ENCODE measurements around the gene ADORA2A. TPM values are rescaled to one million over a fixed set of nuclear protein-coding genes. Genes with fewer than 3 reads are reported as not detected.

Gene ADORA2A
- total and polyA plus RNA-seq, 2 of the 13 experiments (the other 11 are each of a cell fraction or from before 2014, with no cell fraction given), result 3.3 to 5.0 TPM

DNA sequence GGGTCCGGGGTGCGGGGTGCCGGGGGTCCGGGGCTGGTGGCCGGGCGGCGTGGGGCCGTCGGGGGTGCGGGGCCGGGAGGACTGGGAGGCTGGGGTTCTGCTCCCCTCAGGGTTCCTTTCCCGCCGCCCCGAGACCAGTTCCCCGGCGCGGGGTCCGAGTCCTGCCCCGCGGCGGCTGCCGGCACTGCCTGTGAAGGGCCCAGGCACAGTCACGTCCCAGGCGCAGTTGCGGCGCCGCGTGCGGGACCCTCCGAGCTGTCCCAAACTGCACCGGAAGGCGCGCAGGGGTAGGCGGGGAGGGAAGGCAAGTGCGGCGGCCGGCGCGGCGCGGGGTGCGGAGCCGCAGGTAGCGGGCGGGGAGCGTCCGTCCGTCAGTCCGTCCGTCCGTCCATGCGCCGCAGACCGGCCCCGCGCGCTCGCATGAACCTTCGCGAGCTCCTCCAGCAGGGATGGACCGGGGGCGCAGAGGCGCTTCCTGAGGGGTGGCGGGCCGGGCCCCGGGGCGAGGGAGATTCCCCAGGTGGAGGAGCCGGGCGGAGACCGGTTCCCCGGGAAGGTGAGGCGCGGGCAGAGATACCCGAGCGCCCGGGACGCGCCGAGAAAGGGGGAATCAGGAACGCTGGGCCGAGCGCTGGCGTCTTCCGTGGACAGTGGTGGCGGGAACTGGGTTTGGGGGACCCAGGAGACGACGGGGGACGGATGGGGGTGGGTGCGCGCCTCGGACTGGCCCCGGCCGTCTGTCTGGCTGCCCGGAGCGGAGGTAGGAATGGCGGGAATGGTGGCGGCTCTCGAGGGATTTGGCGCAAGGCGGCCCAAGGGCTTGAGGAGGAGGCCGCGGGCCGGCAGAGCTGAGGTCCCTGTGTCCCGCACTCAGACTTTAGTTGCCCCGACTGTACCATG is 3.1 kb upstream of the ADORA2A start (continued):
- TF ChIP-seq, protein P1, sequence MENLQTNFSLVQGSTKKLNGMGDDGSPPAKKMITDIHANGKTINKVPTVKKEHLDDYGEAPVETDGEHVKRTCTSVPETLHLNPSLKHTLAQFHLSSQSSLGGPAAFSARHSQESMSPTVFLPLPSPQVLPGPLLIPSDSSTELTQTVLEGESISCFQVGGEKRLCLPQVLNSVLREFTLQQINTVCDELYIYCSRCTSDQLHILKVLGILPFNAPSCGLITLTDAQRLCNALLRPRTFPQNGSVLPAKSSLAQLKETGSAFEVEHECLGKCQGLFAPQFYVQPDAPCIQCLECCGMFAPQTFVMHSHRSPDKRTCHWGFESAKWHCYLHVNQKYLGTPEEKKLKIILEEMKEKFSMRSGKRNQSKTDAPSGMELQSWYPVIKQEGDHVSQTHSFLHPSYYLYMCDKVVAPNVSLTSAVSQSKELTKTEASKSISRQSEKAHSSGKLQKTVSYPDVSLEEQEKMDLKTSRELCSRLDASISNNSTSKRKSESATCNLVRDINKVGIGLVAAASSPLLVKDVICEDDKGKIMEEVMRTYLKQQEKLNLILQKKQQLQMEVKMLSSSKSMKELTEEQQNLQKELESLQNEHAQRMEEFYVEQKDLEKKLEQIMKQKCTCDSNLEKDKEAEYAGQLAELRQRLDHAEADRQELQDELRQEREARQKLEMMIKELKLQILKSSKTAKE (CRISPR knock-in tag; IDR thresholded peaks at IDR 0.05; ENCODE audit: borderline replicate concordance), result 0 out of 2 replicates have a peak, but pooled peaks have one; percentile 14
- TF ChIP-seq NR1H2 (CRISPR knock-in tag; IDR thresholded peaks at IDR 0.05; ENCODE audit: borderline replicate concordance, low read depth) (no peak), CBX2 (IDR thresholded peaks at IDR 0.05; ENCODE audit: low read depth, low read length) (no peak), CBX2 (CRISPR knock-in tag; IDR thresholded peaks at IDR 0.05; ENCODE audit: low read depth) (no peak), HNRNPLL (IDR thresholded peaks at IDR 0.05; ENCODE audit: low read depth, low read length, poor library complexity, severe bottlenecking) (peak; percentile 81), ZNF530 (CRISPR knock-in tag; IDR thresholded peaks at IDR 0.05; ENCODE audit: low read depth) (0 out of 2 replicates have a peak, but pooled peaks have one; percentile 19), BCL6 (CRISPR knock-in tag; IDR thresholded peaks at IDR 0.05) (no peak), KDM5A (IDR thresholded peaks at IDR 0.05; ENCODE audit: borderline replicate concordance, low read length) (no peak), ZNF234 (CRISPR knock-in tag; conservative IDR thresholded peaks at IDR 0.05) (no peak; the same call in 1 of the 2 replicates), MED1 (CRISPR knock-in tag; IDR thresholded peaks at IDR 0.05) (no peak), KDM6A (CRISPR knock-in tag; IDR thresholded peaks at IDR 0.05; ENCODE audit: low read depth) (no peak), DR1 (CRISPR knock-in tag; IDR thresholded peaks at IDR 0.05) (no peak), KDM1A (CRISPR knock-in tag; IDR thresholded peaks at IDR 0.05) (no peak), NFIB (CRISPR knock-in tag; IDR thresholded peaks at IDR 0.05; ENCODE audit: borderline replicate concordance) (no peak), HNF4G (IDR thresholded peaks at IDR 0.05; ENCODE audit: borderline replicate concordance, low read depth, low read length) (no peak), HNF4G (CRISPR knock-in tag; IDR thresholded peaks at IDR 0.05; ENCODE audit: borderline replicate concordance, low read depth) (0 out of 2 replicates have a peak, but pooled peaks have one; percentile 30), HDAC2 (CRISPR knock-in tag; IDR thresholded peaks at IDR 0.05) (0 out of 2 replicates have a peak, but pooled peaks have one; percentile 18)
- TF ChIP-seq, protein P2, sequence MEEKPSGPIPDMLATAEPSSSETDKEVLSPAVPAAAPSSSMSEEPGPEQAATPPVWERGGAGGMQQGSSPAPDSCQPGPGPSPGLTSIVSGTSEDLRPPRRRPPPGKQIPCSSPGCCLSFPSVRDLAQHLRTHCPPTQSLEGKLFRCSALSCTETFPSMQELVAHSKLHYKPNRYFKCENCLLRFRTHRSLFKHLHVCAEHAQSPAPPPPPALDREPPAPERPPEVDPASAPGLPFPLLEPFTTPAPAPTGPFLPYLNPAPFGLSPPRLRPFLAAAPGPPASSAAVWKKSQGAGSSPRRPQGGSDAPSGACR (CRISPR knock-in tag; IDR thresholded peaks at IDR 0.05), result 0 out of 2 replicates have a peak, but pooled peaks have one; percentile 21
- TF ChIP-seq, protein P3, sequence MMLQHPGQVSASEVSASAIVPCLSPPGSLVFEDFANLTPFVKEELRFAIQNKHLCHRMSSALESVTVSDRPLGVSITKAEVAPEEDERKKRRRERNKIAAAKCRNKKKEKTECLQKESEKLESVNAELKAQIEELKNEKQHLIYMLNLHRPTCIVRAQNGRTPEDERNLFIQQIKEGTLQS (CRISPR knock-in tag; IDR thresholded peaks at IDR 0.05), result no peak
- TF ChIP-seq, protein P4, sequence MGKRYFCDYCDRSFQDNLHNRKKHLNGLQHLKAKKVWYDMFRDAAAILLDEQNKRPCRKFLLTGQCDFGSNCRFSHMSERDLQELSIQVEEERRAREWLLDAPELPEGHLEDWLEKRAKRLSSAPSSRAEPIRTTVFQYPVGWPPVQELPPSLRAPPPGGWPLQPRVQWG (CRISPR knock-in tag; IDR thresholded peaks at IDR 0.05; ENCODE audit: borderline replicate concordance, low read depth), result no peak
- TF ChIP-seq, protein P5, sequence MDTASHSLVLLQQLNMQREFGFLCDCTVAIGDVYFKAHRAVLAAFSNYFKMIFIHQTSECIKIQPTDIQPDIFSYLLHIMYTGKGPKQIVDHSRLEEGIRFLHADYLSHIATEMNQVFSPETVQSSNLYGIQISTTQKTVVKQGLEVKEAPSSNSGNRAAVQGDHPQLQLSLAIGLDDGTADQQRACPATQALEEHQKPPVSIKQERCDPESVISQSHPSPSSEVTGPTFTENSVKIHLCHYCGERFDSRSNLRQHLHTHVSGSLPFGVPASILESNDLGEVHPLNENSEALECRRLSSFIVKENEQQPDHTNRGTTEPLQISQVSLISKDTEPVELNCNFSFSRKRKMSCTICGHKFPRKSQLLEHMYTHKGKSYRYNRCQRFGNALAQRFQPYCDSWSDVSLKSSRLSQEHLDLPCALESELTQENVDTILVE (CRISPR knock-in tag; IDR thresholded peaks at IDR 0.05), result no peak; the same call in 1 of the 2 replicates
- TF ChIP-seq, protein P6, sequence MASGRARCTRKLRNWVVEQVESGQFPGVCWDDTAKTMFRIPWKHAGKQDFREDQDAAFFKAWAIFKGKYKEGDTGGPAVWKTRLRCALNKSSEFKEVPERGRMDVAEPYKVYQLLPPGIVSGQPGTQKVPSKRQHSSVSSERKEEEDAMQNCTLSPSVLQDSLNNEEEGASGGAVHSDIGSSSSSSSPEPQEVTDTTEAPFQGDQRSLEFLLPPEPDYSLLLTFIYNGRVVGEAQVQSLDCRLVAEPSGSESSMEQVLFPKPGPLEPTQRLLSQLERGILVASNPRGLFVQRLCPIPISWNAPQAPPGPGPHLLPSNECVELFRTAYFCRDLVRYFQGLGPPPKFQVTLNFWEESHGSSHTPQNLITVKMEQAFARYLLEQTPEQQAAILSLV (CRISPR knock-in tag; IDR thresholded peaks at IDR 0.05; ENCODE audit: borderline replicate concordance), result peak; percentile 11; the same call in 1 of the 2 replicates

Measured in HepG2 (cell line).